K562 (cell line): ENCODE measurements around the gene PRSS8. TPM values are rescaled to one million over a fixed set of nuclear protein-coding genes. Genes with fewer than 3 reads are reported as not detected.
A peak's percentile ranks its signal among the peaks of the same experiment; 100 is the strongest.

Experiments
- ATAC-seq: fragments of 200-7000 bp; cut with Tn5 transposase; 3 replicates; pipeline ENCODE4 v1.9.1; 2020; ENCODE audit warnings: moderate library complexity
- BruUV-seq: library from RNA; stranded (reverse); fragments of 400-500 nt; replicated peaks from 2 replicates; lab custom pipeline; 2021; lab: Mats Ljungman, UMichigan
- CTCF ChIA-PET: fragments of 300-600 bp; formaldehyde crosslinking; extraction: SDS; loops from one replicate; lab custom pipeline; 2021; ENCODE audit warnings: low intra/inter-chr PET ratio; lab: Yijun Ruan, JAX
- POLR2A ChIA-PET: fragments of 300-600, 350-650 bp; sonication (Branson Sonifier 250); formaldehyde crosslinking; extraction: SDS; loops from one replicate; lab custom pipeline; 2021; ENCODE audit warnings: antibody characterized with exemption, inconsistent platforms; lab: Yijun Ruan, JAX
- DNase-seq, 4 experiments: peaks; one replicate each; pipeline versions ENCODE4 v3.0.0 to v3.0.0-alpha.2; 2011 to 2018; ENCODE audit warnings: low spot score in 3 of 4, mixed read lengths in 3 of 4; ENCODE audit errors: extremely low read depth in 1 of 4
- FAIRE-seq: peaks from 2 replicates; lab custom pipeline; 2011; peaks lifted over from hg19 to GRCh38; lab: Jason Lieb, UNC
- H2AFZ ChIP-seq: 2 replicates; pipeline ENCODE4 v1.6.0; 2011; ENCODE audit warnings: low read depth, low read length, control low read depth, inconsistent platforms
- H3K27ac ChIP-seq: fragments of 200-600 bp; 3 replicates; pipeline ENCODE4 v1.8.0; 2011; ENCODE audit warnings: low read depth, mild to moderate bottlenecking, control low read depth, inconsistent platforms, low read length, moderate library complexity, mixed read lengths; ENCODE audit errors: extremely low read depth
- H3K27me3 ChIP-seq, 2 experiments: fragments of 300-600 bp in 1 of 2; 2 replicates in 1 of 2; 3 replicates in 1 of 2; pipeline versions ENCODE4 v1.6.0 to v1.8.0; 2011; ENCODE audit warnings: inconsistent platforms in 2 of 2, low read length in 2 of 2, mild to moderate bottlenecking in 1 of 2, mixed read lengths in 1 of 2, moderate library complexity in 1 of 2; ENCODE audit not compliant: control insufficient read depth in 2 of 2, insufficient read depth in 2 of 2
- H3K36me3 ChIP-seq: fragments of 300-600 bp; 3 replicates; pipeline ENCODE4 v1.8.0; 2011; ENCODE audit warnings: mild to moderate bottlenecking, low read length, inconsistent platforms; ENCODE audit not compliant: control insufficient read depth, insufficient read depth
- H3K4me1 ChIP-seq, 2 experiments: fragments of 200-600 bp in 1 of 2; replicated peaks in 1 of 2; 2 replicates in 1 of 2; 3 replicates in 1 of 2; pipeline versions ENCODE4 v1.5.1 to v1.8.0; 2011; ENCODE audit warnings: inconsistent platforms in 2 of 2, low read length in 2 of 2, mild to moderate bottlenecking in 1 of 2, mixed read lengths in 1 of 2, moderate library complexity in 1 of 2; ENCODE audit not compliant: control insufficient read depth in 2 of 2, insufficient read depth in 2 of 2
- H3K4me2 ChIP-seq: 2 replicates; pipeline ENCODE4 v1.6.1; 2011; ENCODE audit warnings: low read length, control low read depth, inconsistent platforms, mixed read lengths; ENCODE audit not compliant: insufficient read depth
- H3K4me3 ChIP-seq: fragments of 200-600 bp; sonication (generic), shearing (Covaris generic); 2 replicates; pipeline ENCODE4 v1.5.1; 2016; ENCODE audit warnings: control low read depth, inconsistent platforms
- H3K79me2 ChIP-seq: fragments of 200-600 bp; 3 replicates; pipeline ENCODE4 v1.8.0; 2011; ENCODE audit warnings: low read length, inconsistent platforms; ENCODE audit not compliant: control insufficient read depth, insufficient read depth
- H3K9ac ChIP-seq, 2 experiments: 2 replicates each; pipeline versions ENCODE4 v1.6.0 to v1.6.1; 2011; ENCODE audit warnings: low read depth in 2 of 2, low read length in 2 of 2, control low read depth in 1 of 2, inconsistent platforms in 1 of 2, mild to moderate bottlenecking in 1 of 2, mixed read lengths in 1 of 2; ENCODE audit not compliant: insufficient read depth in 1 of 2
- H3K9me1 ChIP-seq: one replicate; pipeline ENCODE4 v1.6.0; 2011; ENCODE audit warnings: inconsistent platforms, mild to moderate bottlenecking, low read length, moderate library complexity; ENCODE audit not compliant: control insufficient read depth, insufficient read depth
- H3K9me3 ChIP-seq: replicated peaks from 2 replicates; pipeline ENCODE4 v1.5.1; 2011; ENCODE audit warnings: low read depth, low read length, inconsistent platforms; ENCODE audit not compliant: control insufficient read depth, insufficient read depth
- H4K20me1 ChIP-seq: replicated peaks from 2 replicates; pipeline ENCODE4 v1.6.1; 2011; ENCODE audit warnings: low read length, inconsistent platforms, mixed read lengths; ENCODE audit not compliant: control insufficient read depth, insufficient read depth
- ARHGAP35 ChIP-seq: fragments of 450-650 bp; IDR thresholded peaks from 2 replicates; pipeline ENCODE4 v1.6.1; 2018; ENCODE audit not compliant: partially characterized antibody
- CBFB ChIP-seq: sonication (generic); formaldehyde crosslinking; IDR thresholded peaks from 2 replicates; pipeline ENCODE4 v1.4.0; 2020; ENCODE audit warnings: mild to moderate bottlenecking, missing genetic modification reagents
- CTBP1 ChIP-seq: fragments of 450-650 bp; IDR thresholded peaks from 2 replicates; pipeline ENCODE4 v1.6.1; 2016; ENCODE audit warnings: borderline replicate concordance
- EP400 ChIP-seq: fragments of 450-650 bp; IDR thresholded peaks from 2 replicates; pipeline ENCODE4 v1.6.1; 2017; ENCODE audit warnings: antibody characterized with exemption, mild to moderate bottlenecking, moderate library complexity
- GATAD2B ChIP-seq: fragments of 450-650 bp; IDR thresholded peaks from 2 replicates; pipeline ENCODE4 v1.6.1; 2017; ENCODE audit warnings: mild to moderate bottlenecking, borderline replicate concordance
- PTRF ChIP-seq: fragments of 450-650 bp; IDR thresholded peaks from 2 replicates; pipeline ENCODE4 v1.6.1; 2016; ENCODE audit warnings: mild to moderate bottlenecking, missing genetic modification characterization, missing compliant biosample characterization
- SREBF2 ChIP-seq: sonication (generic); formaldehyde crosslinking; IDR thresholded peaks from 2 replicates; pipeline ENCODE4 v1.4.0; 2020; ENCODE audit warnings: mild to moderate bottlenecking, missing genetic modification reagents
- TGIF2 ChIP-seq: sonication (generic); formaldehyde crosslinking; IDR thresholded peaks from 2 replicates; pipeline ENCODE4 v1.8.1; 2022; ENCODE audit warnings: mild to moderate bottlenecking, missing genetic modification reagents, moderate library complexity
- ZNF175 ChIP-seq: fragments of 200-800 bp; sonication (Bioruptor generic); IDR thresholded peaks from 2 replicates; pipeline ENCODE4 v1.6.1; 2016; ENCODE audit warnings: low read depth, mild to moderate bottlenecking, missing genetic modification characterization, missing compliant biosample characterization
- WGBS: fragments of 100-300 bp; shearing (Covaris generic); methylation state at CpG from one replicate; pipeline ENCODE4 v1.1.6; 2016; ENCODE audit warnings: low coverage, mixed read lengths; ENCODE audit not compliant: insufficient coverage; ENCODE audit errors: missing lambda C conversion rate; 5-methylcytosine and 5-hydroxymethylcytosine counted together
- in situ Hi-C: fragments of 300-500 bp; cut with MboI; formaldehyde crosslinking; loops from 4 replicates; pipeline ENCODE4 v1.15.0; 2018; ENCODE audit warnings: inconsistent platforms, mixed read lengths
- intact Hi-C: fragments of 100-400 bp; cut with micrococcal nuclease; formaldehyde crosslinking; loops from 2 replicates; pipeline ENCODE4 v1.14.2; 2022
- polyA plus RNA-seq, 8 experiments: library from polyadenylated mRNA; depleted of rRNA in 4 of 8; stranded (reverse) in 5 of 8; unstranded in 3 of 8; fragments of >200 nt; fragmentation: Nextera tagmentation in 2 of 8; fragmentation: Illumina TruSeq in 1 of 8; extraction: Ambion mirVana in 2 of 8; extraction: Trizol in 1 of 8; gene quantifications; 2 replicates each; pipeline versions ENCODE4 v1.2.1 to v1.2.3, GENCODE V29; 2011 to 2014; ENCODE audit warnings: inconsistent platforms in 1 of 8, missing spikeins in 1 of 8
- total RNA-seq, 7 experiments: library from RNA; depleted of rRNA in 6 of 7; stranded (reverse); fragments of >200 nt in 6 of 7; fragmentation: Illumina TruSeq in 2 of 7; extraction: Trizol in 2 of 7; gene quantifications; 2 replicates each; pipeline versions ENCODE4 v1.2.1 to v1.2.3, GENCODE V29; 2011 to 2021; ENCODE audit warnings: low replicate concordance in 1 of 7
- TF ChIP-seq, protein P1 (sequence below): sonication (generic); formaldehyde crosslinking; IDR thresholded peaks from 2 replicates; pipeline ENCODE4 v1.8.0; 2022; ENCODE audit warnings: mild to moderate bottlenecking, missing genetic modification reagents
- TF ChIP-seq, protein P2 (sequence below): conservative IDR thresholded peaks from 2 replicates; pipeline ENCODE4 v1.6.1; 2011; ENCODE audit warnings: low read depth, mild to moderate bottlenecking, low read length; ENCODE audit not compliant: control insufficient read depth
- TF ChIP-seq, protein P3 (sequence below), 3 experiments: fragments of 200-800 bp in 1 of 3; fragments of 250-450 bp in 1 of 3; fragments of 450-650 bp in 1 of 3; sonication (Bioruptor Pico) in 1 of 3; sonication (Bioruptor generic) in 1 of 3; formaldehyde crosslinking in 1 of 3; IDR thresholded peaks; 2 replicates each; pipeline versions ENCODE4 v1.6.1 to v1.8.0; 2016 to 2022; ENCODE audit warnings: mild to moderate bottlenecking in 2 of 3, missing genetic modification characterization in 2 of 3, missing compliant biosample characterization in 1 of 3, moderate library complexity in 1 of 3

The PRSS8 gene
- total and polyA plus RNA-seq, 9 of the 15 experiments (the other 6 are each of a cell fraction or from before 2014, with no cell fraction given): 0.25 to 3.9 (median 1.3) TPM; not detected in 1

DNA sequence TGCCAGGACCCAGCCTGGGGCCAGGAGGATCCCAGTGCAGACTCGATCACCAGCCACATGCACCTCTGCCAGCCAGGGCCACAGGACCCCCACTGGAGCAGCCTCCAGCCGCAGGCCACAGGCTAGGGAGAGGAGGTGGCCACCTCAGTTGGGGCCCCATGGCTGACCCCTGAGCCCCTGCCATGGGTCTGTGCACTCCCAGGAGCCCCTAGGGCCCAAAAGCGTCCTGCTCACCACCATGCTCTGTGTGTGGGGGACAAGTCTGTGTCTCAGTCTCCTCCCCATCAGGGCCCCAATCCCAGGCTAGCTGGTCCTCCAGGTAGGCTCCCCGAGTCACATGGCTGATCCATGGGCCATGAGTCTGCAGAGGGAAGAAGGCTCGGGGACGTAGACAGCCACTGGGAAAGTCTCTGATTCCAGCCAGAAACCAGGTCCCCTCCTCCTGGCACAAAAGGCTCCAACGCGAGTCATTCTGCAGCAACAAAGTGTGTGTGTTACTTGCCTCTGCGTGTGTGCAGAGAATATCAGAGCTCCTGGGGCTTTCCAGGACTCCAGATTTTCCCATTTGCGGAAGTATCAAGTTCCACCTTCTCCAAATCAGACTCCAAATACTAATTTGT, 6.1 kb upstream of the PRSS8 start:
- FAIRE-seq: no peak
- H3K4me1 ChIP-seq: peaks cover 14 to 47% of the 10 kb centered on the region in 2 experiments
- in situ Hi-C loops: no loop called here
- BruUV-seq: TSS peak; percentile 96
- no peaks in the 10 kb centered on the region for H3K36me3 ChIP-seq
- POLR2A ChIA-PET: interaction anchor here (0.6 to 3.4 kb wide), 15 partner anchors 11 to 156 kb away, joined by 3 to 39 read pairs (median 4); partner anchors contain the start of genes FUS, KAT8, VKORC1 and ZNF646
- H3K27me3 ChIP-seq: peaks cover 11 to 13% of the 10 kb centered on the region in 2 experiments; a peak in 4 of 5 replicates
- H3K9me1 ChIP-seq: no peaks in the 10 kb centered on the region
- H3K27ac ChIP-seq: peak overlapping the region; percentile 55
- no peak for TF ChIP-seq PTRF (tag)
- no peak for TF ChIP-seq GATAD2B
- no peak for TF ChIP-seq ARHGAP35
- TF ChIP-seq ZNF175: no peak
- TF ChIP-seq SREBF2 (CRISPR knock-in tag): 0 out of 2 replicates have a peak, but pooled peaks have one; percentile 50
- TF ChIP-seq EP400: peak; percentile 9; the same call in 1 of the 2 replicates
- TF ChIP-seq TGIF2 (CRISPR knock-in tag): no peak
- TF ChIP-seq, protein P1, sequence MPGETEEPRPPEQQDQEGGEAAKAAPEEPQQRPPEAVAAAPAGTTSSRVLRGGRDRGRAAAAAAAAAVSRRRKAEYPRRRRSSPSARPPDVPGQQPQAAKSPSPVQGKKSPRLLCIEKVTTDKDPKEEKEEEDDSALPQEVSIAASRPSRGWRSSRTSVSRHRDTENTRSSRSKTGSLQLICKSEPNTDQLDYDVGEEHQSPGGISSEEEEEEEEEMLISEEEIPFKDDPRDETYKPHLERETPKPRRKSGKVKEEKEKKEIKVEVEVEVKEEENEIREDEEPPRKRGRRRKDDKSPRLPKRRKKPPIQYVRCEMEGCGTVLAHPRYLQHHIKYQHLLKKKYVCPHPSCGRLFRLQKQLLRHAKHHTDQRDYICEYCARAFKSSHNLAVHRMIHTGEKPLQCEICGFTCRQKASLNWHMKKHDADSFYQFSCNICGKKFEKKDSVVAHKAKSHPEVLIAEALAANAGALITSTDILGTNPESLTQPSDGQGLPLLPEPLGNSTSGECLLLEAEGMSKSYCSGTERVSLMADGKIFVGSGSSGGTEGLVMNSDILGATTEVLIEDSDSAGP (CRISPR knock-in tag): 0 out of 2 replicates have a peak, but pooled peaks have one; percentile 44
- TF ChIP-seq, protein P2, sequence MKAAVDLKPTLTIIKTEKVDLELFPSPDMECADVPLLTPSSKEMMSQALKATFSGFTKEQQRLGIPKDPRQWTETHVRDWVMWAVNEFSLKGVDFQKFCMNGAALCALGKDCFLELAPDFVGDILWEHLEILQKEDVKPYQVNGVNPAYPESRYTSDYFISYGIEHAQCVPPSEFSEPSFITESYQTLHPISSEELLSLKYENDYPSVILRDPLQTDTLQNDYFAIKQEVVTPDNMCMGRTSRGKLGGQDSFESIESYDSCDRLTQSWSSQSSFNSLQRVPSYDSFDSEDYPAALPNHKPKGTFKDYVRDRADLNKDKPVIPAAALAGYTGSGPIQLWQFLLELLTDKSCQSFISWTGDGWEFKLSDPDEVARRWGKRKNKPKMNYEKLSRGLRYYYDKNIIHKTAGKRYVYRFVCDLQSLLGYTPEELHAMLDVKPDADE: 0 out of 2 replicates have a peak, but pooled peaks have one; percentile 24
- TF ChIP-seq CTBP1: 0 out of 2 replicates have a peak, but pooled peaks have one; percentile 11
- 0 out of 2 replicates have a peak, but pooled peaks have one; percentile 62 for TF ChIP-seq CBFB
- TF ChIP-seq, protein P3, sequence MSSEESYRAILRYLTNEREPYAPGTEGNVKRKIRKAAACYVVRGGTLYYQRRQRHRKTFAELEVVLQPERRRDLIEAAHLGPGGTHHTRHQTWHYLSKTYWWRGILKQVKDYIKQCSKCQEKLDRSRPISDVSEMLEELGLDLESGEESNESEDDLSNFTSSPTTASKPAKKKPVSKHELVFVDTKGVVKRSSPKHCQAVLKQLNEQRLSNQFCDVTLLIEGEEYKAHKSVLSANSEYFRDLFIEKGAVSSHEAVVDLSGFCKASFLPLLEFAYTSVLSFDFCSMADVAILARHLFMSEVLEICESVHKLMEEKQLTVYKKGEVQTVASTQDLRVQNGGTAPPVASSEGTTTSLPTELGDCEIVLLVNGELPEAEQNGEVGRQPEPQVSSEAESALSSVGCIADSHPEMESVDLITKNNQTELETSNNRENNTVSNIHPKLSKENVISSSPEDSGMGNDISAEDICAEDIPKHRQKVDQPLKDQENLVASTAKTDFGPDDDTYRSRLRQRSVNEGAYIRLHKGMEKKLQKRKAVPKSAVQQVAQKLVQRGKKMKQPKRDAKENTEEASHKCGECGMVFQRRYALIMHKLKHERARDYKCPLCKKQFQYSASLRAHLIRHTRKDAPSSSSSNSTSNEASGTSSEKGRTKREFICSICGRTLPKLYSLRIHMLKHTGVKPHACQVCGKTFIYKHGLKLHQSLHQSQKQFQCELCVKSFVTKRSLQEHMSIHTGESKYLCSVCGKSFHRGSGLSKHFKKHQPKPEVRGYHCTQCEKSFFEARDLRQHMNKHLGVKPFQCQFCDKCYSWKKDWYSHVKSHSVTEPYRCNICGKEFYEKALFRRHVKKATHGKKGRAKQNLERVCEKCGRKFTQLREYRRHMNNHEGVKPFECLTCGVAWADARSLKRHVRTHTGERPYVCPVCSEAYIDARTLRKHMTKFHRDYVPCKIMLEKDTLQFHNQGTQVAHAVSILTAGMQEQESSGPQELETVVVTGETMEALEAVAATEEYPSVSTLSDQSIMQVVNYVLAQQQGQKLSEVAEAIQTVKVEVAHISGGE (CRISPR knock-in tag; IDR thresholded peaks at IDR 0.05): 0 out of 6 replicates have a peak, but pooled peaks of 1 of the 3 experiments have one; percentile 30
- no peaks in the 10 kb centered on the region for H3K9me3 ChIP-seq
- H3K79me2 ChIP-seq: no peaks in the 10 kb centered on the region
- no peaks in the 10 kb centered on the region; the same call in 1 of the 2 replicates for H4K20me1 ChIP-seq
- CTCF ChIA-PET: no interaction called here
- ATAC-seq: peak; percentile 5
- peak overlapping the region; percentile 92 for H2AFZ ChIP-seq
- DNase-seq: peak in 3 of 4 experiments; percentile 20 to 38 (median 36)
- peak overlapping the region; percentile 70 to 91 for H3K9ac ChIP-seq
- peak overlapping the region; percentile 72 for H3K4me2 ChIP-seq
- 13% methylated on average over 8 of the region's 10 CpGs for WGBS
- intact Hi-C loops: loop anchor here (1.0 to 10.0 kb wide), 5 partner anchors 25 to 157 kb away; partner anchors contain the start of genes BCKDK, HSD3B7, KAT8 and VKORC1
- H3K4me3 ChIP-seq: peak overlapping the region; percentile 28
